HG03565 (cell line): ENCODE results near the gene FAM219A.
"Not testable (repeated sequence)": the region's sequence is repeated elsewhere in the genome, so short reads cannot be mapped to it uniquely, and the experiment has no call there.

Experiments
- ATAC-seq: cut with Tn5 transposase; IDR thresholded peaks from one replicate; pipeline ENCODE4 v1.9.1; 2021; ENCODE audit warnings: mild to moderate bottlenecking, moderate library complexity; ENCODE audit not compliant: unreplicated experiment

The FAM219A gene

GRCh38 chr9:34378376-34379060 lies 79.9 kb downstream of the FAM219A start:
- no peak for ATAC-seq

GRCh38 chr9:34377404-34377746 lies 81.0 kb downstream of the FAM219A start:
- ATAC-seq, result no peak

- peak; percentile 79 for ATAC-seq
Observed at GRCh38 chr9:34376596-34377403, 81.6 kb downstream of the FAM219A start, which contains the start of gene MYORG. TSS of gene MYORG (minus strand) at chr9:34376898. CDS start at chr9:34372943, 3,955 bp downstream.

GRCh38 chr9:34375901-34376595 lies 82.3 kb downstream of the FAM219A start:
- no peak for ATAC-seq

GRCh38 chr9:34374905-34375552 lies 83.3 kb downstream of the FAM219A start:
- ATAC-seq, result no peak

GRCh38 chr9:34374339-34374738 lies 84.0 kb downstream of the FAM219A start:
- ATAC-seq, result no peak

GRCh38 chr9:34373749-34374148 lies 84.6 kb downstream of the FAM219A start:
- no peak for ATAC-seq

- no peak for ATAC-seq
Observed at GRCh38 chr9:34372467-34373011, 85.8 kb downstream of the FAM219A start.

GRCh38 chr9:34371886-34372466 lies 86.4 kb downstream of the FAM219A start:
- ATAC-seq, result no peak

GRCh38 chr9:34370970-34371880 lies 87.1 kb downstream of the FAM219A start:
- ATAC-seq, result no peak

GRCh38 chr9:34370335-34370969 lies 87.9 kb downstream of the FAM219A start:
- ATAC-seq, result no peak

GRCh38 chr9:34369636-34370035 lies 88.7 kb downstream of the FAM219A start:
- no peak for ATAC-seq

- ATAC-seq, result not testable (repeated sequence)
Observed at GRCh38 chr9:34368796-34369195, 89.6 kb downstream of the FAM219A start.

GRCh38 chr9:34367751-34368410 lies 90.5 kb downstream of the FAM219A start:
- ATAC-seq, result not testable (repeated sequence)

- ATAC-seq, result no peak
Observed at GRCh38 chr9:34366365-34366764, 92.0 kb downstream of the FAM219A start.

- ATAC-seq, result no peak
Observed at GRCh38 chr9:34365282-34365681, 93.1 kb downstream of the FAM219A start.

- ATAC-seq, result no peak
Observed at GRCh38 chr9:34363619-34364351, 94.6 kb downstream of the FAM219A start.
